Cerebellar cortex (tissue), 1 donor: ENCODE results near the gene SLC39A11.
"Not testable (repeated sequence)": the region's sequence is repeated elsewhere in the genome, so short reads cannot be mapped to it uniquely, and the experiment has no call there.

ENCODE experiments used
- DNase-seq: peaks from one replicate; pipeline ENCODE4 v3.0.0-alpha.2; 2015; ENCODE audit warnings: low spot score

SLC39A11 gene

DNA sequence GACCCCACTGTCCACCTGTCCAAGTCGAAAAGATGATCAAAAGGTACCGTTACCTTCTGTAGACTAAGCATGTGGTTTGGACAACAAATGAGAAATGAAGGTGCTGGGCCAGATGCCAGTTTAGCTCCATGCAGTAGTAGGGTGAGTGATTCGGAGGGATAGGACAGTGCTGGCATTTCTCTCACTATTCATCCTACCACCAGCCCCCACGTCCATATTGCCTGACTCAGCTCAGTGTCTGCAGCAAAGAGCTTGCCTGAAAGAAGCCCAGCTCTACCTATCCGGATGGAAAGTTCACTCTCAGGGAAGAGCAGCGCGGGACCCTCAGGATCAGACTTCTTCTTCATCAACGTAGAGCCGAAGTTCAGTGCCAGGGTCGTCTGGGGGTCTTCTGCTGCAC lies 145.0 kb downstream of the SLC39A11 start:
- no peak for DNase-seq

DNA sequence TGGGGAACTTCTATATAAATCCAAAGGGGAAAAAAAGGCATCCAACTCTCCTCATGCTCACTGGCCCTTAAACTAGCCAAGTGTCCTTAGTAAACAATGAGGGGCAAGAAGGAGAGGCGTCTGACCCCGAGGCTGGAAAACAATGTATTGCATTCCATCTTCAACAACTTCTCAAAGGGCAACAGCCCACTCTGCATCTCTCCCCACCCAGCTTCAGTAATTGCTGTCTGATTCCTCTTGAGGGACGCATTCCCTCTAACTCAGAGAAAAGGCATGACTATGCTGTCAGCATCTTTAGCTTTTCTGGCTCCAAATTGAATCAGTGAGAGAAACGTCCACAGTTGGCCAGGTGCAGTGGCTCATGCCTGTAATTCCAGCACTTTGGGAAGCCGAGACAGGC lies 145.8 kb downstream of the SLC39A11 start:
- DNase-seq: no peak

DNA sequence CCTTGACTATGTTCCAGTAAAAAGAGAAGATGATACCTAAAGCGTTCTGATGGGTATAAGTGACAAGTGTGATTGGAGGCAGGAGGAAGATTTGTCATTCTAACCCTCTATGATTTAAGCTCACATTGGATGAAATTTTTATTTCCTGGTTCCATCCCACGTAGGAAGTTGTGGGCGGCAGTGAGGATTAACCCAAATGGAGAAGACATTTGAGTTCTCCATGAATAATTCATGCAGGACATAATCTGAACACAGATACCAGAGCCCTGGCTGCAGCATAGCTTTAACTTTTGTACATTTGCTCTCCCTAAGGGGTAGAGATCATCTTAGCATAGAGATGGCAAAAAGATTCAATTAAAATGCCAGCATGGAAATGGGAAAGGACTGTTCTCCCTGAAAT lies 146.3 kb downstream of the SLC39A11 start:
- no peak for DNase-seq

DNA sequence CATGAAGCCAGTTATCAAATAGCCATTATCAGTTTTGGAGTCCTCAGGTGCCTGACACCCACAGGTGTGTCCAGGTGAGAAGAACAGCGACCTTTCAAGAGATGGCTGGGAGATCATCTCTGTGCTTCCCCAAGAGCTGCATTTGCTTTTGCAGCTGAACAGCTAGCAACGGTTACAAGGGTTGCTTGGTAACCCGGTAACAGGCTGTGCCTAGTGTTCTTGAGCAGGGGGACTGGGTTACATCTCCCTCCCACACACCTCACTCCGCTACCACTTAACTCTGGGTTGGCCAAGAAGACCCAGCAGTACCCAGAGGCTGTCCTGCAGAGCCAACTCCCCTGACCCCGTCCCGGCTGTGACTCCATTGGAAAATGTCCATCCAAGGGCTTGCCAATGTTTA lies 147.0 kb downstream of the SLC39A11 start:
- DNase-seq: no peak

- DNase-seq: peak; percentile 17
Observed at GRCh38 chr17:72943826-72944689, 148.4 kb downstream of the SLC39A11 start.

DNA sequence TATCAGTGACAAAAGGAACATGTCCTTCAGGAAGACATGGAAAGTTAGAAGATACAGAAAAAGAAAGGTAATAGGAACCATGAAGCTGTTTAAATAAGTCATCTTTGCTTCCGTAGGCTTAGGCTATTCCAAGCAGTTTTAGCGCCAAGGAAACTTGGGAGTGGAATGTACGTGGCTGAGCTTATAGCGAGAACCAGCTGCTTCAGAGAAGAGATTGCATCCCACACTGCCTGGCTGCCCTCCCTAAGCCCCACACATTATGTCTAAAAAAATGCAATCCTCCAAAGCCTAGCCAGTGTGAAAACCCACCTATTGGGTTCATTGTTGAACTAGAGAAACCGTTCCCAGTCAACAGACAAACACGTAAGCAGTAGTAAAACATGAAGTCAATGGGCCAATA lies 149.9 kb downstream of the SLC39A11 start:
- DNase-seq: no peak

GRCh38 chr17:72940496-72940895 lies 152.0 kb downstream of the SLC39A11 start:
- DNase-seq: no peak

DNA sequence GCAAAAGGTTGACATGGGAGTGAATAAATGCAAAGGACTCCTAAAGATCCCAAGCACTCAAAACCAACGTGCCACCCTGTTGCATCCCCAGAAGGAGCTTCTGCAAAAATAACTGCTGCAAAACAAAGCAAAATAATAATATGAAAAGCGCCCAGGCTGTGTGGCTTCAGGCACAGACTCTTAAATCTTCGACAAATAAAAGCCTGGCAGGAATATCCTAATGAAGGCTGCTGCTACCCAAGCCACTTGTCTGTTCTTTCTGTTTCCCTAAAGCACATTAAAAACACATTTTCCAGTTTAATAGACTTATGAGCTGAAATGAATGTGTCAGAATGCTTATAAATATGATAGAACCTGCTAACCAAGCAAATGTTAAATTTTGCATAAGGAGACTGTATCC lies 154.0 kb downstream of the SLC39A11 start:
- no peak for DNase-seq

DNA sequence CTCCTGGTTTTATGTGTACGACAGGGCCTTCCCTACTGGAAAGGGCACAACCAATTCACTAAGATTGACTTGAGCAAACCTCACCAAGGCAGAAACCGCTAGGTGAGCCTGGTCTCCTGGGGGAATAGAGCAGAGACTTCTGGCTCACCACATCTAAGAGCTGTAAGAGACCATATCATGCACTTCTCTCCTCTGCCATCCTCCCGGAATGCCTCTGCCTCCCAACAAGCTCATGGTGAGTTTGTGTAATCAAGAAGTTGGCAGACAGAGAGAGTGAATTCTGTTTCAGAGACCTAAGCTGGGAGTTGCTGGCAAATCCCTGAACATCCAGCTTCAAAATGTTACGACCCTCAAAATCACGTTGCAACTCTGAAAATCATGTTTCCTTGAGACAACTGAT lies 154.8 kb downstream of the SLC39A11 start:
- DNase-seq: peak; percentile 22

DNA sequence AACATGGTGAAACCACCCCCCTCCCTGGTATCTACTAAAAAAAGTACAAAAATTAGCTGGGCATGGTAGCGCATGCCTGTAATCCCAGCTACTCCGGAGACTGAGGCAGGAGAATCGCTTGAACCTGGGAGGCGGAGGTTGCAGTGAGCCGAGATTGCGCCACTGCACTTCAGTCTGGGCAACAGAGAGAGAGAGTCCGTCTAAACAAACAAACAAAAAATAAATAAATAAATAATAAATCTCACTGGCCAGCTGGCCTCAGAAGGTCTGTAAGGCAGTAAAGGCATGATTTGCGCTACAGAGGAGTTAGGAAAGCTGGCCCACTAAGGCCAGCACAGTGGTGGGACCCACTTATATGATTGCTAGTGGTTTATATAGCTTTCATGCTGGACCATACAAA lies 155.2 kb downstream of the SLC39A11 start:
- DNase-seq: not testable (repeated sequence)

- no peak for DNase-seq
Observed at GRCh38 chr17:72935984-72936383, 156.5 kb downstream of the SLC39A11 start.

DNA sequence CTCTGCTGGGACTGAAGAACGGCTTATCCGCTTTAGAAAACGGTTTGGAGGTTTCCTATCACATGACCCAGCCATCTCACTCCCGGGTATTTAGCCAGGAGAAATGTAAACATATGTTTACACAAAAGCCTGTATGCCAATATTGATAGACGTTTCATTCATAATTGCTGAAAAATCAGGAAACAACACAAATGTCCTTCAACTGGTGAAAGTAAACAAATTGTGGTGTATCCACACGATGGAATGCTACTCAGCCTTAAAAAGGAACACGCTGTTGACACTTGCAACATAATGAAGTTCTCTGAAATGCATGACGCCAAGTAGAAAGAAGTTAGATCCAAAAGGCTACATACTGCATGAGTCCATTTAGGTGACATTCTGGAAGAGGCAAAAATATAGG lies 157.6 kb downstream of the SLC39A11 start:
- no peak for DNase-seq

DNA sequence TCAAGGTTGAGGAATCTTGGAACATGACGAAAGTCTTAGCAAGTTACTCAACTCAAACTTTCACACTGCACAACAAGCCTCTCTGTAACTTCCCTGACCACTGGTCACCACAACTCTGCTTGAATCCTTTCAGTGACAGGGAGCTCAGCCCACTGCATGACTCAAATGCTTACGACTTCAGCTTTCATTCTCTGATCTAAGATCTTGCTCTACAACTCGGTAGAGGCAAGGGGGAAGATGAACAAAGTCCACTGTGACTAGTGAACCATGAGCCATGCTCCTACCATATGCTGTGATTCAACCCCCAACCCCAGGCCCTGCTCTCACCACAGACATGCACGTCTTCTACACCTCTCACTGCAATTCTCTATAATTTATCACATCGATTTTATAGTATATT lies 160.9 kb downstream of the SLC39A11 start:
- DNase-seq: no peak

GRCh38 chr17:72931163-72931562 lies 161.3 kb downstream of the SLC39A11 start:
- DNase-seq: peak; percentile 74

- no peak for DNase-seq
Observed at GRCh38 chr17:72930031-72930430, 162.5 kb downstream of the SLC39A11 start.

DNA sequence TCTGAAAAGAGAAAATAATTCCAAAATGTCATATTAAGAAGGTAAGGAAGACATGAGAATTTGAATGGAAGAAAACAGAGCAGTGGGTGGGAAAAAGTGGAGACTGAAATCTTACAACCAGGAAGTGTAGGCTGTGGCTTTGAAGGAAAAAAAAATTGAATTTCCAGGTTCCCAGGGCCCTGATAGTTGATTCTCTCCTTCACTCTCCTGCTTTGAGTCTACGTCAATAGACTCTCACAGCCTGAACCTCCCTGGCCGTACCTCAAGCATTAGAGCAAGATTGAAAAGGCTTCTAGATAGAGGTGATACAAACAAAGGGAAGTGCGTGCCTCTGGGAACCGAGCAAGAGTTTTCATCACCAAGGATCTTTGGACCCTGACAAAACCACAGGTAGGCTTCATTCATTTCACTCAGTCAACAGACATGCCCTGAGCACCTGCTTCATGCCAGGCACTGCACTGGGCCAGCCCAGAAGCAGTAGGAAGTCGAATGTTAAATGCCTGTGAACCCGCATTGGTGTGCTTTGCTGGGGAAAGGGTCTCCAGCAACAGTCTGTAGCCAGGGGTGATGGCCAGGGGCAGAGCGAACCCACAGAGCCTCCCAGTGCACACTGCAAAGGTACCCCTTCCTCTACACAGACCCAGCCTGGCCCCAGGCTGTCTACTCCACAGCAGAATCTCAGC lies 163.9 kb downstream of the SLC39A11 start:
- DNase-seq: no peak

- no peak for DNase-seq
Observed at GRCh38 chr17:72927760-72928159, 164.7 kb downstream of the SLC39A11 start.

DNA sequence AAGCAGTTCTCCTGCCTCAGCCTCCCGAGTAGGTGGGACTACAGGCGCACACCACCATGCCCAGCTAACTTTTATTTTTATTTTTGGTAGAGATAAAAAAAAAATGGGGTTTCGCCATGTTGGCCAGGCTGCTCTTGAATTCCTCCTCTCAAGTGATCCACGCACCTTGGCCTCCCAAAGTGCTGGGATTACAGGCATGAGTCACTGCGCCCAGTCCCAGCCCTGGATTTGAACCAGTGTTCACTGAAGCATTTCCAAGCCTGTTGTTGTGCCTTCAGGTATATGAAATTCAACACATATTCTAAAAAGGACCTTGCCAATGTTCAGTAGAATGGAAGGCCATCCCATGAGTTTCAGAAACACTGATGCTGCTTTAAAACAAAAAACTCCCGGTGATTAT lies 165.3 kb downstream of the SLC39A11 start:
- DNase-seq: no peak

DNA sequence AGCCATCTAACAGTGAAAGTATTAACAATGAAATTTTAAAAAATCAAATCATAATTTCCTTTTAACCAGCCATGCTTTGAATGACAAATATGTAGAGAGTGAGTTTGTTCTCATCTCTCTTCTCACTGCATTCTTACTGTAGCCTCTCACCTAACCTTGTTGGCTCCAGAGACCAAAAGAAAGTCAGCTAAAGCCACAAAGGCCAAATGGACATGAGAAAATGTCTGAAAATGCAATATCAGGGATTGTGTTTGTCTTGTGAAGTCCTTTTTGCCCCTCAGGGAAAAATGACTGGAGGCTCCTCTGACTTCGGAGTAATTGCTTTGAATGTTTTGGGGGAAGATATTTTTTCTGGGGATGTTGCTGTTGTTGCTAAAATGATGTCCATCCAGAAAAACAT lies 166.3 kb downstream of the SLC39A11 start:
- no peak for DNase-seq

- DNase-seq: no peak
Observed at GRCh38 chr17:72924196-72924595, 168.3 kb downstream of the SLC39A11 start.

GRCh38 chr17:72922219-72922618 lies 170.3 kb downstream of the SLC39A11 start:
- no peak for DNase-seq

DNA sequence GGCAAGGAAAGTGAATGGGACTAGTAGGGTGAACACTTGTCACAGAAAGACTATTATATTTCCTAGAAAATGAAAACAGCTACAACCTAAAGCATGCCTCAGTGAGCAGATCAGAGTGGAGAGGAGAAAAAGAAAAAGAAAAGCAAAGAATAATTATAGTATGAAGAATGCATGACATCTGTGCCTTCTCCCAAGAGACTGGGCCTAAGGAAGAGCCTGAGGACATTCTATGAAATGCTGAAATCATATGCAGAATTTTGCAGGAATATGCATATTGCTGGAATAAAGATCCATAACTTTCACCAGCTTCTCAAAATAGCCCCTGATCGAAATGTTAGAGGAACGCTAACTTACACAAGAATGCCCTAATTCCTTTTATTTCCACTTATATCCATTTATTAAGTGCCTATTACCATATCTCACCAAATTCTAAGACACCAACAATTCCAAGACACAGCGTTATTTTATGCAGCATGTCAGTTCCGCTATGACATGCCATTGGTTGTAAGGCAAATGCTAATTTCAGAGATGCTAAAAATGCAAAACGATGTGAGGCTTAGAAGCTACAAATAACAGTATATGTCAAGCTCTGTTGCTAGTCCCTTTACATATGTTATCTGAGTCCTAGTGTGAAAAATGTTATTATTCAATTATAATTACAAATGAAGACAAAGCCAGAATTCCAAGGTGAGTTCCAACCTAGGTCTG lies 171.0 kb downstream of the SLC39A11 start:
- DNase-seq: no peak

DNA sequence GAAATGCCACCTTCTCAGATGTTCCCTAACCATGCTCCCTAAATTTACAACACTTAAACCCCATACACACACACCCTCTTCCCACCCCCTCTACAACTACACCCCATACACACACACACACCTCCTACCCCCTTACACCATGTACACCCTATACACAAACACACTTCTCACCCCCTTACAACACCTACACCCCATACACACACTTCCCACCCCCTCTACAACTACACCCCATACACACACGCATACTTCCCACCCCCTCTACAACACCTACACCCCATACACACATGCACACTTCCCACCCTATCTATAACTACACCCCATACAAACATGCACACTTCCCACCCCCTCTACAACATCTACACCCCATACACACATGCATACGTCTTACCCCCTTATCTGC lies 172.0 kb downstream of the SLC39A11 start:
- DNase-seq: no peak
